GM19467 (cell line): ENCODE results near the gene PCDHA1.

Source experiments
- ATAC-seq: cut with Tn5 transposase; IDR thresholded peaks from one replicate; pipeline ENCODE4 v1.9.1; 2021; ENCODE audit warnings: mild to moderate bottlenecking, moderate library complexity; ENCODE audit not compliant: unreplicated experiment

PCDHA1 gene

DNA sequence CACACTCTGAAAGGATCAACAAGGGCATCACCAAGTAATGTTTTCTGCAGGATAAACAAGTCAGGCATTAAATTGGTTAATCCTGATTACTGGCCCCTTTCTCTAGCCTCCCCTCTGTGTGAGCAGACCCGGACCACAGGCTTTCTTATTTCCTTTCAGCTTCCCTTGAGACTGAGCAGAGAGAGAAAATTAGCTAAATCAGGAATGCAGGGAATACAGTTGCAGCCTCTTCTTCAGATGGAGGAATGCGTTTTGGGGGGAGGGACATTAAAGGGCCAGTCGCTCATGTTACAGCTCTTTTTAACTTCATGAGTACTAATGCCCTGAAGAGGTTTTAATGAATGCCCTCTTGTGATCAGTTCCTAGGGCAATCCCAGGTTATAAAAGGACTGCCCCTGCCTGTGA lies 200.2 kb downstream of the PCDHA1 start:
- ATAC-seq = no peak

DNA sequence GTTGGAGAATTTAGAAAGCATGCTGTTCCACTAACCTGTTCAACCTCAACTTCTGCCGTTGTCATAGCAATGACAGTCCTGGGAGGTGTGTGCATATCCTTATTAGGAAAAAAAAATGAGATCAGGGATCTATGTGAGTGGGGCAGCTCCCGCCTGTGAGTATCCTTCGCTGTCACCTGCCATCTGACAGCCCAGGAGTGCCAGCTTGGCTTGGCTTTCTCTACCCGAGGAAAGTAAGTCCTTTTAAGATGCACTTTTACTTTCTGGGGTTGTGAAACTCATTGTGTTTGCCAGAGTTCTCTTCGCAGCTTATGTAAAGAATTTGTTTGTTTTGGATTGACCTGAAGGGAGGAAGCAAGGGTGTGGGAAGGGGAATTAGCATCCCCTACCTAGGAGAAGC lies 202.2 kb downstream of the PCDHA1 start:
- no peak for ATAC-seq

DNA sequence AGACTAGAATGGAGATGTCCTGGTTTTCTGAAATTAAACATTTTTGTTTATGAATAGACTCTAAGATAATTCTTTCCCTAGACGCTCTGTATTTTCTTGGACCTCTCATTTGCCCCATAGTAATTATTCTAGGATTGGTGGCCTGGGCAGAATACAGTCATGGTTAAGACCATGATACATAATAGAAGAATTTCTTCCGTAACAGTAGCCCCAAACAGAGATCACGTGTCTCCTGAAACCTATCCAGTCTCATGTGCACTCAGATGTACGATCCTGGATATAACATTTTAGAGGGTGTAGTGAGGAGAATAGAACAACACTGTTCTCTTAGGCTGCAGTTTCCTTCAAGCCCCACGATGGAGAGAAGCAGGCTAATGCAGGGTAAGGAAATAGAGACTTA lies 202.7 kb downstream of the PCDHA1 start:
- no peak for ATAC-seq

DNA sequence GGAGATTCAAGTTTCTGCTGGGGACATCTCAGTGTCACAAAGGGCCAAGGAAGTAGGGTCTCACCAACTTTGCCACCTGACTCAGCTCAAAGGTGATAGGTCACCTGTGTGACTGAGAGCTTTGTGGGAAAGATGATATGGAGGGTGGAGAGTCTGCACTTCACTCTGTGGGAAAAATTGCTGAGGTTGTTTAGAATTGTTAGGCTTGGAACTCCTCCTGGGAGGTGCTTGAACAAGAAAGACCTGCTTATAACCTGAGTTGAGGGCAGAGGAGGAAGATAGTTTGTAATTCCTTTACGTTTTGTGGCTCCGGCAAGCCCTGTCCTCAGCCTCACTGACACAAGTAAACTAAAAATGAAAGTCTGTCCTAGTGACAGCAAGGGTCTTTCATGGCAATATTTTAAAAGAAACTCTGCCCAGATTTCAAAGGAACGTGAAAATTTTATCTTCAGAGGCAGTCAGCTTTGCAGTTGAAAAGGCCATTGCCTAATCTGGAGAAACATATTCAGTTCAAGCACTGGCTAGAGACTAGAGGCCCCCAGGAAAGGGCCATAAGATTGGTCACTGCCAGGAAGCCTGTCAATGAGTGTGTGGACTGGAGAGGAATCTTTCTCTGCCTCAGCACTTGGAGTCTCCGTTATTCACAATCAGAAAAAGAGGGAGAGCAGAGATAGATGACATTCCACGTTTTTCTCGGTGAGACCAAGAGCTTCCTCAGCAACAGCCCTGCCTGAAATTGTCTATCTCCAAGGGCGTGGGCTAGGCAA lies 203.5 kb downstream of the PCDHA1 start:
- ATAC-seq = no peak

DNA sequence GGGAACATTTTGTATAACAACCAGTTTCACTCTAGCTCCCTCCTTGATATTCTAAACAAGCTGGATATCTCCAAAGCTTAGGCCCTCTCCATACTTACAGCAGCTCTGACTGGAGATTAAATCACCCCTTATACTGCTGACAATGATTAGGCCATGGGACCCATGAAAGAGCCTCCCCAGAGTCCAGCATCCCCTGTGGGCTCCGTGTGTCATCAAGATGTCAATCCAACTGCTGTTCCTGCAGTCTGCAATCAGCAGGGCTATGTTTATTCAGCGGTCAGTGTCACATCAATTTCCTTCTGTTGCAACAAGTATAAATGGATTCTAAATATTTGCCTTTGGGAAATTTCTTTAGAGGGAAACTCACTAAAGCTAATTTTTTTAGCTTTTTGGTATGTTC lies 206.9 kb downstream of the PCDHA1 start:
- ATAC-seq = no peak

DNA sequence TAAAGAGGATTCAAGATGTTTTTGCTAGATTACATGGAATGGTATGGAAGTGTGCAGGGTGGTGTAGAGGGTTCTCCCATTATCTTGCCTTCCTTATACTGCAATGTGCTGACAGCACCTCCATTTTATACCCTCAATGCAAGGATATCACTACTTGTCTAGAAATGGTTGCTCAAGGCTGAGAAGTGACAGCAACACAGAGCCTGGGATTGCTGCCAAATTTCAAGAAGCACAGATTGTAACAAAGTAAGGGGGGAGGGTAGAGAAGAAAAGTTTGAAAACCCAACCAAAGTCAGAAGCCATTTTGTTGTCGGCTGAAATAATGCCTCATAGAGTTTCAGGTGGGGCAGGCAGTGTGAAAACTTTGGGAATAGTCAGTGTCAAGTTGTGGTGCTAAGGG lies 210.1 kb downstream of the PCDHA1 start:
- no peak for ATAC-seq

DNA sequence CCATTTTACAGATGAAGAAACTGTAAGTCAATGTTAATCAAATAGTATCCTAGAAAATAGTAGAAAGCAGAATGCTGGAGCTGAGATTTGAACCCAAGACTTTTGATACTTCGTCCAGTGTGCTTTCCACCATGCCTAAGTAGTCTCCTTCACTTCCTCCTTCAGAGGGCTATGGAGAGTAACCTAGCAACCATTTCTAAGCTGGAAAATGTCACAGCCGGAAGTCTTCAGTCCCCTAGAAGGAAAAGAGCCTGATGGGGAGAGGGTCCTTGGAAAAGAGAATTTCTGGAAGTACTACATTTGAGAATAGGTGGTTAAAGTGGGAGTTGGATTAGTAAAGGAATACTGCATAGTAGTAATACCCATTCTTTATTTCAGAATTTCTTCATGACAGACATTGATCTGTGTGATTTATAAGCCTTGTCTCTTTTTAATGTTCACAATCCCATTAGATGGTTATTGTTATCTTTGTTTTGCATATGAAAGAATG lies 213.0 kb downstream of the PCDHA1 start:
- ATAC-seq = no peak

DNA sequence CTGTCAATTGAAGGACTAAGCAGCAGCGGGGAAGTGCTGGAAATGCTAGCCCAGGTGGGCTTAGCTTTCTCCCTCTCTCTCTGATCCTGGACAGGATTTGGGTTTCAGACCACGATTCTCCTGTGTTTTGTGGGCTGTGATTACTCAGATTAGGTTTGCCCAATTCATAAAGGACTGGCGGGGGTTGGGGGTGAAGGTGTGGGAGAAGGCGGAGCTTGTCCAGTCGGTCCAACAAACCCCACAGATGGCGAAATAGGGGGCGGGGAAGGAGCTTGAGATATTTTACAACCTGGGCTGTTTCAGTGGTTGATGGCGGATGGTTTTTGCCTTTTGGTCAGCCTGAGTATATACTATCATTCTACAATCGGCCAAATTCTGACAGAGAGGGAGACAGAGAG lies 215.5 kb downstream of the PCDHA1 start:
- no peak for ATAC-seq

DNA sequence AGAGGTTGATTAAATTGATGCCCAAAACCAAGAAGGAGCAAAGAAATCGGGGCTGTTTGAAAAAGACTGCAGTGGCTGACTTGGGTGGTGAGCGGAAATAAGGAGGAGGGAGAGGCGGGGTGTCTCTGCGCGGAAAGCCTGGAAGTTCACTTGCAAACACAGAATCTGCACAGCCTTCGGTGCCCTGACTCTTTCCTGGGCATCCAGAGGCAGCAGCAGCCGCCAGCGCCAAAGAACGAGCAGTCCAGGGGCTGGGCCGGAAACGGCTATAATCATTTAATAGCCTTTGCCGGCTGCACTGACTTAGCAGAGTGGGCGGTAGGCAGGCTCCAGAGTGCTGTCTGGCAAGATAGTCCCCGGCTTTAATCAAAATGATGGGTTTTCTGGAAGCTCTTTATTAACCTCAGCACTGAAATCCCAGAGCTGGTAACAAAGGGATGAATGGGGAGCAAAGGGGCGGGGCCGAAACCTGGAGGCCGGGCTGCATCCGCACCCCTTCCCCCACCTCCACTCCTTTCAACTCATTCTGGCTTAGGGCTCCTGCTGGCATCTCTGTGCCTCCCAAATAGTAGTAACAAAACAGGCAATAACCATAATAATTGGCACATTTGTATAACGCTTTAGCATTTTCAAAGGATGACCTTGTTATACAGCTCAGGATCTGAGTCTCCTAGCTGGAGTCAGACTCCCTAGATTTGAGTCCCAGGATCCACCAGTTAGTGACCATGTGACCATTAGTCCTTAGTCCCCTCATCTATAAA lies 216.1 kb downstream of the PCDHA1 start:
- ATAC-seq = no peak

DNA sequence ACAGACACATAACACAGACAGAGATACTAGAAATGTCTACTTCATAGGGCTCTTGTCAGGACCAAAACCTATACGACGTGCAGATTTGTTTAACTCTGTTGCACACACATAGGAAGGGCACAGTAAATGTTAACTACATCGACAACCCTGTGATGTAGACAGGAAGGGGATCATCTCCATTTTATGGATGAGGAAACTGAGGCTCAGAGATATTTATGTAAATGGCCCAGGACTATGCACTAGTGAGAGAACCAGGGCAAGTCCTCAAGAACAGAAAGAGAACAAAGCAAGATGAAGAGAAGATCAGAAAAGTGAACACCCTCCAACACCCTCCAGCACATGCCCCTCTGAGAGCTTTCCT lies 216.6 kb downstream of the PCDHA1 start:
- ATAC-seq = no peak

DNA sequence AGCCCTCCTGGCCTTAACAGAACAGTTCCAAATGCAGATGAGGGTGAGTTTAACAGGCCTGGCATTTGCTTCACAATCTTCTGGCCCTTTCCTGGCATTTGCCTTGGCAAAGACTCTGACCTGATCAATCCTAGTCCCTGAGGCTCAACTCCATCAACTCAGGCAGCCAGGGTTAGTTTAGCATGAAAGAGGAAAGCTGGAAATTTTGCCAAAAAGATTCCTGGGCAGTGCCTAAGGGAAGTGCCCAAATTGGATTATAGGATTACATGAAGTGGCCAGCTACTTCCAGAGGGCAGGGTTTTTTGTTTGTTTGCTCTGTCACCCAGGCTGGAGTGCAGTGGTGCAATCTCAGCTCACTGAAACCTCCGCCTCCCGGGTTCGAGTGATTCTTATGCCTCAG lies 217.1 kb downstream of the PCDHA1 start:
- no peak for ATAC-seq

DNA sequence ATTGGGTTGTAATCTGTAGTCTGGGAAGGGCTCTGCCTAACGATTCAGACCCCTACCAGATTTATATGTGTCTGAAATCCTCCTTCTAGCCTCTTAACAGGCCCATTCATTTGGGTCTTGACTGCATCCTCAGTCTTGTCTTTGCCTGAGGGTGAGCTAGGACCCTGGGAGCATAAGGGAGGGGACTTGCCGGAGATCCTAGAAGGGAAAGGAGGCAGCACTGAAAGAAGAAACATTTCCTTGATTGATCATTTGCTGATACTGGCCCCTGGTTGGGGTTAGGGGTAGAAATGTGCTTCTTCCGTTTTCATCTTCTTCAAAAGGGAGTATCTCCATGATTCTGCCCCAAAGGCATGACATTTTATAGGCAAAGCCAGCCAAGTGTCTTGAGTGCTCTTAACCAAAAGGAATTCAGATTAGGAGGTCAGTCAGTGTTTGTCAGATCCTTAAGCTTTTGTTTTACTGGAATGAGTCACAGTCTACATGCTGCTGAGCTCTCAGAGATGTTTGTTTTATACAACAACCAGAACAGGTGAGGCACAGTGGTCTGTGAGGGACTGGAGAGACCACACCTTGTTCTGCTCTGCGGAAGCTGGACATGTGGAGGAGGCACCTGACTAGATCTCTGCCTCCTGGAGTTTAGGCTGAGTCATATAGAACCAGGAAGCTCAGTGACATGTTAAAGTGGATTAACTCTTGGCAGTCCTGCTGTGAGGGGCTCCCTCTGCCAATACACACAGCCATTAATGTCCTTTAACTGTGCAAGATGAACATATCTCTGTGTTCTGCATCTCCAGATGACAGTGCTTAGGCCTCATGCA lies 218.1 kb downstream of the PCDHA1 start:
- ATAC-seq = no peak

DNA sequence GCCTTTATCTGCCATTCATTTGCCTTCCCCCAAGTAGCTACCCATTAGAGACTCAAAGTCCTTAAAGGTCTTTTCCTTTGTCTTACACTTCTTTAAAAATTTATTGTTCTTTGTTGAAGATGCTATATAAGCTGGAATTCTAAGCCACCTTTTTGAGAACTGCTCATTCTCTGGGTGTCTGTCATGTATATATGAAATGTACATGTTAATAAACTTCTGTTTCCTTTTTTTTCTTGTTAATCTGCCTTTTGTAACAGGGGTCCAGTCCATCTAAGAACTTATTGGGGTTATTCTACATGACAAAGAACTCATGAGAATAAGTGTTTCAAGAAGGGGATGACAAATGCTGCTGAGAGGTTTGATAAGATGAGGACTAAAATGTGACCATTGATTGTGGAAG lies 221.9 kb downstream of the PCDHA1 start:
- no peak for ATAC-seq

DNA sequence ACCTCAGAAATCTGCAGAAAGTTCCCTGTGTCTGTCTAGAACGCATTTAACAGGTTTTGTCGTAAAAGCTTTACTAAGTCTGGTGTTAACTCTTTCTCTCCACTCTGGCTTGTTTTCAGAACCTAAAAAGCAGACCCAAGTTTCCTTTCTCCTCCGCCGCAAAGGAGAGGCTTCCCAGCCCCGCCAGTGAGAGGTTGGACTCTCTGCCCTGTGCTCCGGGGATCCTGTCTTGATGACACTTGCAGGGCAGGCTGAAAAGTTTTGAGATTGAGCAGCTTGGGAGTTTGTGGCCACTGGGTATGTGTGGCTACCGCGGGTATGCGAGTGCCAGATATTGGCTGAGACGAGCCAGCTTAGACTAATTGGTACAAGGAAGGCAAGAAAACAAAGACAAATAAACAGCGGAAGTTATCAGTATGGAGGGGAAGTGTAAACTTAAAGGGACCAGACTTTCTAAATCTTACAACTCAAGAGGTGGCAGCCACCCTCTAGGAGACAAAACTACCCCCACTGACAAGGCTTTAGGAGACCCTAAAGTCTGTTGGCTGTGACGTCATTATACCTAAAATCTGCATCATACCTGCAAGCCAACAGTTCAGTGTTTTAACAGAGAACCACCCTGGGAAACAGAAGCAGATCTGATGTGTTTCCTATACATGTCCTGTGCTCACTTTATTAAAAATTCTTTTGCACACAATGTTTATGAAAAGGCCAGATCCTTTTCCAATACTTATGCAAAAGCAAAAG lies 224.3 kb downstream of the PCDHA1 start:
- ATAC-seq = no peak

DNA sequence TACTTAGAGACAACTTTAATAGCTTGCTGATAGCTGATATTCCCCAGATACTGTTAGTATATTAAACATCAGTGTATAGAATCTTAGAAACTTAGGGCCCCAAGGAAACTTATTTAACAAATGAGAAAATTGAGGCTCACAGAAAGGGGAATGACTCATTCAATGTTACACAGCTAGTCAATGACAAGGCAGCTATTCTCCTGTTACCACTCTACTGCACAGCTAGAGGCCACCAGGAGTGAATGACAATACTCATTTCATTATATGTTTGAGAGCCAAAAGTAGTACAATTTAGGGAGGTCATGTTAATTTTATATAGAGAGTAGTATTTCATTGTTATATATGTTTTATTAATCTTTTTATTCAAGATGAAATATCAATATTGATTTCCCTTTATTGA lies 232.0 kb downstream of the PCDHA1 start:
- no peak for ATAC-seq

DNA sequence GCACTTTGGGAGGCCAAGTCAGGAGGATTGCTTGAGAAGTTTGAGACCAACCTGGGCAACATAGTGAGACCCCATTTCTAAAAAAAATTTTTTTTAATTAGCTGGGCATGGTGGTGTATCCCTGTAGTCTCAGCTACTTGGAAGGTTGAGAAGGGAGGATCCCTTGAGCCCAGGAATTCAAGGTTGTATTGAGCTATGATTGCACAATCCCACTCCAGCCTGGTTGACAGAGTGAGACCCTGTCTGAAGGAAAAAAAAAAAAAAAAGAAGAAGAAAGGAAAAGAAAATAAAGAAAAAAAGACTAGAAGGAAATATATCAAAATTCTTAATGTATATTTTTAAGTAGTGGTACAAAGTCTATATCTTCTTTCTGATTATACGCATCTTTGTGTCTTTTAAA lies 236.4 kb downstream of the PCDHA1 start:
- ATAC-seq = no peak

DNA sequence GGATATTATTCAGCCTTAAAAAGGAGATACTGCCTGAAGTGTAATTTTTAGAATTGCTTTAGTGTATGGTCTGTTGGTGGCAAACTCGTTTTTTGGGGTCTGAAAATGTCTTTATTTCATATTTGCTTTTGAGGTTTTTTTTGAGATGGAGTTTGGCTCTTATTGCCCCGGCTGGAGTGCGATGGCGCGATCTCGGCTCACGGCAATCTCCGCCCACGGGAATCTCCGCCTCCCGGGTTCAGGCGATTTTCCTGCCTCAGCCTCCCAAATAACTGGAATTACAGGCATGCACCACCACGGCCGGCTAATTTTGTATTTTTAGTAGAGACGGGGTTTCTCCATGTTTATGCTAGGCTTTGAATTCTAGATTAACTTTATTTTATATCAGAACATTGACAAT lies 245.1 kb downstream of the PCDHA1 start:
- ATAC-seq = no peak

DNA sequence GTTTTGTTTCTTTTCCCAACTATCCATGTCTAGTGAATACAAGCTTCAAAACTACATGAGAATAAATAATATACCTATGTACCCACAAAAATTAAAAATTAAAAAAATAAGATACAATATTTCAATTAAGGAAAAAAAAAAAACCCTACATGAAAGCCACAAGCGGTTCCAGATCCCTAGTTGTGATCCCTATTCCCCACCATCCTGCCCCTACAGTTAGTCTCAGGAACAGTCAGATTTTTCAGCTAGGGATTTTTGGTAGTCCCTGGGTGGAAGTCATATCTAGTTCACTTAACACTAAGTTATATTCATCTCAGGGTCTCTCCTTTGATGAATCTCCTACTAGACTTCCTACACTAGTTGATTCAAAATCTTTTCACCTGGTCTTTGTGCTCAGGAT lies 246.7 kb downstream of the PCDHA1 start:
- ATAC-seq = no peak

DNA sequence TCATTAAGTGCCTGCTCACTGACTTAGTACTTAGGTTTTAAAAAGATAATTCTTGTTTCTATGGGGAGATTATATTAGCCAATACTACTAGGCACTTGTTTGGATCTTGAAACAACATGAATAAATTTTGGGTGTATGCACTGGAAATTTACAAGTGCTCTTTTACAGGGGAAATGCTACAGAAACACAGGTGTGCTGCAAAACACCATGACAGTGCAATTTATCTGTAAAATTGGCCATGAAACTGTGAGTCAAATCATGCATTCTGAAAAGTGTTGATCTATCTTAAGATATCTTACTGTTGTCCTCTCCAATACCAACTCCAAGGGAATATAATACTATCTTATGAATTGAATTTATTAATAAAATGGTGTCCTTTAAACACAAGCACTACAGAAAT lies 253.1 kb downstream of the PCDHA1 start:
- no peak for ATAC-seq

DNA sequence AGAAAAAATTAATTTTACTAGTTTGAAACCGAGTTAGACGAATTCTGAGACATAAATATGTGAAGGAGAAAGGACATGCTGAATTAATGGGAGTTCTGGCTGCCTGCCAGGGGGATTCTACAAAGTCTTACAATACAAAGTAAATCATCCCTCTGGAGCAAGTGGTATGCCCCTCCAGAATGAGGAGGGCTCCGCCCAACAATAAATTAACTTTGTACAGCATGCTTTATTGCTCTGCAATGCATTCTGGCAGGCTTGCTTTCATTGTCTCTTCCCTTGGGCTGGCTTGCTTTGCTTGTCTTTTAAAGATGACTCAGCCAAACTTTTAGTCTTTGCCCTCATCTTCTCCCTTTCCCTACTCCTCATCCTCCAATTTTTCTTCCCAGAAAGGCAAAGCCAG lies 253.6 kb downstream of the PCDHA1 start:
- ATAC-seq = no peak
